ENCODE data around the gene HSPA1B.
"Not testable (repeated sequence)": the region's sequence is repeated elsewhere in the genome, so short reads cannot be mapped to it uniquely, and the experiment has no call there.

- not testable (repeated sequence) for TF ChIP-seq EZH2 (IDR thresholded peaks at IDR 0.05; ENCODE audit: low read length, missing control alignments); CTCF (conservative IDR thresholded peaks at IDR 0.05 in 1 of 2, IDR thresholded peaks at IDR 0.05 in 1 of 2; ENCODE audit: low read depth in 1 of 2, low read length in 2 of 2)
Observed at GRCh38 chr6:31864123-31864562, 36.6 kb downstream of the HSPA1B start.

Data from fibroblast of lung (primary cell).